WTC11 (cell line): ENCODE measurements around the gene LDLRAD4.

Experiments
- CTCF ChIP-seq: fragments of 200-600 bp; IDR thresholded peaks from 2 replicates; pipeline ENCODE4 v1.8.0; 2022; ENCODE audit warnings: antibody characterized with exemption
- E2F1 ChIP-seq: sonication (generic); formaldehyde crosslinking; IDR thresholded peaks from 2 replicates; pipeline ENCODE4 v1.8.0; 2022; ENCODE audit warnings: mild to moderate bottlenecking, missing genetic modification reagents
- ELF4 ChIP-seq: sonication (generic); formaldehyde crosslinking; IDR thresholded peaks from 2 replicates; pipeline ENCODE4 v1.8.1; 2022; ENCODE audit warnings: low read depth, mild to moderate bottlenecking, moderate library complexity, missing genetic modification reagents
- FOXJ3 ChIP-seq: sonication (generic); formaldehyde crosslinking; IDR thresholded peaks from 2 replicates; pipeline ENCODE4 v1.9.0; 2021; ENCODE audit warnings: missing genetic modification reagents, mild to moderate bottlenecking, borderline replicate concordance
- JUN ChIP-seq: sonication (generic); formaldehyde crosslinking; IDR thresholded peaks from 2 replicates; pipeline ENCODE4 v1.8.0; 2023; ENCODE audit warnings: mild to moderate bottlenecking, missing genetic modification reagents
- MAX ChIP-seq: sonication (generic); formaldehyde crosslinking; IDR thresholded peaks from 2 replicates; pipeline ENCODE4 v1.8.0; 2022; ENCODE audit warnings: mild to moderate bottlenecking, missing genetic modification reagents
- NFE2L1 ChIP-seq: sonication (generic); formaldehyde crosslinking; IDR thresholded peaks from 2 replicates; pipeline ENCODE4 v1.8.1; 2023; ENCODE audit warnings: missing genetic modification reagents
- NR3C1 ChIP-seq: sonication (generic); formaldehyde crosslinking; conservative IDR thresholded peaks from 2 replicates; pipeline ENCODE4 v1.8.1; 2023; ENCODE audit warnings: low read depth, mild to moderate bottlenecking, missing genetic modification reagents
- TEAD4 ChIP-seq: sonication (generic); formaldehyde crosslinking; IDR thresholded peaks from 2 replicates; pipeline ENCODE4 v1.8.0; 2022; ENCODE audit warnings: mild to moderate bottlenecking, missing genetic modification reagents
- ZMAT4 ChIP-seq: fragments of 250-450 bp; sonication (Bioruptor Pico); IDR thresholded peaks from 2 replicates; pipeline ENCODE4 v1.9.0; 2021; ENCODE audit warnings: mild to moderate bottlenecking
- ZNF138 ChIP-seq: sonication (generic); formaldehyde crosslinking; conservative IDR thresholded peaks from 2 replicates; pipeline ENCODE4 v1.8.1; 2022; ENCODE audit warnings: mild to moderate bottlenecking, moderate library complexity, missing genetic modification reagents
- ZNF423 ChIP-seq: fragments of 250-450 bp; sonication (Bioruptor Pico); IDR thresholded peaks from 2 replicates; pipeline ENCODE4 v2.1.2; 2022; ENCODE audit warnings: mild to moderate bottlenecking, moderate library complexity
- ZNF512 ChIP-seq: sonication (generic); formaldehyde crosslinking; IDR thresholded peaks from 2 replicates; pipeline ENCODE4 v1.8.1; 2022; ENCODE audit warnings: missing genetic modification reagents, borderline replicate concordance

- TF ChIP-seq CTCF (no peak), NR3C1 (CRISPR knock-in tag) (no peak), E2F1 (CRISPR knock-in tag) (no peak), ZNF138 (no peak), JUN (CRISPR knock-in tag) (no peak), ZNF512 (CRISPR knock-in tag) (no peak), ZNF423 (CRISPR knock-in tag) (no peak), NFE2L1 (CRISPR knock-in tag) (no peak), ELF4 (CRISPR knock-in tag) (no peak), MAX (CRISPR knock-in tag) (no peak), ZMAT4 (CRISPR knock-in tag) (no peak), FOXJ3 (no peak), TEAD4 (CRISPR knock-in tag) (no peak)
Observed at GRCh38 chr18:13368080-13368813, 149.7 kb downstream of the LDLRAD4 start.
